K562 (cell line): ENCODE results near the gene GNAS-AS1. TPM values are rescaled to one million over a fixed set of nuclear protein-coding genes. Genes with fewer than 3 reads are reported as not detected.

Source experiments
- ATAC-seq: fragments of 200-7000 bp; cut with Tn5 transposase; 3 replicates; pipeline ENCODE4 v1.9.1; 2020; ENCODE audit warnings: moderate library complexity
- BruUV-seq: library from RNA; stranded (reverse); fragments of 400-500 nt; replicated peaks from 2 replicates; lab custom pipeline; 2021; lab: Mats Ljungman, UMichigan
- CTCF ChIA-PET: fragments of 300-600 bp; formaldehyde crosslinking; extraction: SDS; loops from one replicate; lab custom pipeline; 2021; ENCODE audit warnings: low intra/inter-chr PET ratio; lab: Yijun Ruan, JAX
- POLR2A ChIA-PET: fragments of 300-600, 350-650 bp; sonication (Branson Sonifier 250); formaldehyde crosslinking; extraction: SDS; loops from one replicate; lab custom pipeline; 2021; ENCODE audit warnings: antibody characterized with exemption, inconsistent platforms; lab: Yijun Ruan, JAX
- DNase-seq, 4 experiments: peaks; one replicate each; pipeline versions ENCODE4 v3.0.0 to v3.0.0-alpha.2; 2011 to 2018; ENCODE audit warnings: low spot score in 3 of 4, mixed read lengths in 3 of 4; ENCODE audit errors: extremely low read depth in 1 of 4
- FAIRE-seq: peaks from 2 replicates; lab custom pipeline; 2011; peaks lifted over from hg19 to GRCh38; lab: Jason Lieb, UNC
- H2AFZ ChIP-seq: 2 replicates; pipeline ENCODE4 v1.6.0; 2011; ENCODE audit warnings: low read depth, low read length, control low read depth, inconsistent platforms
- H3K27ac ChIP-seq: fragments of 200-600 bp; 3 replicates; pipeline ENCODE4 v1.8.0; 2011; ENCODE audit warnings: low read depth, mild to moderate bottlenecking, control low read depth, inconsistent platforms, low read length, moderate library complexity, mixed read lengths; ENCODE audit errors: extremely low read depth
- H3K27me3 ChIP-seq, 2 experiments: fragments of 300-600 bp in 1 of 2; 2 replicates in 1 of 2; 3 replicates in 1 of 2; pipeline versions ENCODE4 v1.6.0 to v1.8.0; 2011; ENCODE audit warnings: inconsistent platforms in 2 of 2, low read length in 2 of 2, mild to moderate bottlenecking in 1 of 2, mixed read lengths in 1 of 2, moderate library complexity in 1 of 2; ENCODE audit not compliant: control insufficient read depth in 2 of 2, insufficient read depth in 2 of 2
- H3K36me3 ChIP-seq: fragments of 300-600 bp; 3 replicates; pipeline ENCODE4 v1.8.0; 2011; ENCODE audit warnings: mild to moderate bottlenecking, low read length, inconsistent platforms; ENCODE audit not compliant: control insufficient read depth, insufficient read depth
- H3K4me1 ChIP-seq, 2 experiments: fragments of 200-600 bp in 1 of 2; replicated peaks in 1 of 2; 2 replicates in 1 of 2; 3 replicates in 1 of 2; pipeline versions ENCODE4 v1.5.1 to v1.8.0; 2011; ENCODE audit warnings: inconsistent platforms in 2 of 2, low read length in 2 of 2, mild to moderate bottlenecking in 1 of 2, mixed read lengths in 1 of 2, moderate library complexity in 1 of 2; ENCODE audit not compliant: control insufficient read depth in 2 of 2, insufficient read depth in 2 of 2
- H3K4me2 ChIP-seq: 2 replicates; pipeline ENCODE4 v1.6.1; 2011; ENCODE audit warnings: low read length, control low read depth, inconsistent platforms, mixed read lengths; ENCODE audit not compliant: insufficient read depth
- H3K4me3 ChIP-seq: fragments of 200-600 bp; sonication (generic), shearing (Covaris generic); 2 replicates; pipeline ENCODE4 v1.5.1; 2016; ENCODE audit warnings: control low read depth, inconsistent platforms
- H3K79me2 ChIP-seq: fragments of 200-600 bp; 3 replicates; pipeline ENCODE4 v1.8.0; 2011; ENCODE audit warnings: low read length, inconsistent platforms; ENCODE audit not compliant: control insufficient read depth, insufficient read depth
- H3K9ac ChIP-seq, 2 experiments: 2 replicates each; pipeline versions ENCODE4 v1.6.0 to v1.6.1; 2011; ENCODE audit warnings: low read depth in 2 of 2, low read length in 2 of 2, control low read depth in 1 of 2, inconsistent platforms in 1 of 2, mild to moderate bottlenecking in 1 of 2, mixed read lengths in 1 of 2; ENCODE audit not compliant: insufficient read depth in 1 of 2
- H3K9me1 ChIP-seq: one replicate; pipeline ENCODE4 v1.6.0; 2011; ENCODE audit warnings: inconsistent platforms, mild to moderate bottlenecking, low read length, moderate library complexity; ENCODE audit not compliant: control insufficient read depth, insufficient read depth
- H3K9me3 ChIP-seq: replicated peaks from 2 replicates; pipeline ENCODE4 v1.5.1; 2011; ENCODE audit warnings: low read depth, low read length, inconsistent platforms; ENCODE audit not compliant: control insufficient read depth, insufficient read depth
- H4K20me1 ChIP-seq: replicated peaks from 2 replicates; pipeline ENCODE4 v1.6.1; 2011; ENCODE audit warnings: low read length, inconsistent platforms, mixed read lengths; ENCODE audit not compliant: control insufficient read depth, insufficient read depth
- POLR2G ChIP-seq: fragments of 200-400 bp; formaldehyde crosslinking; IDR thresholded peaks from 2 replicates; pipeline ENCODE4 v1.6.1; 2017; ENCODE audit warnings: low read depth, mild to moderate bottlenecking, antibody characterized with exemption, low read length, moderate library complexity
- RBFOX2 ChIP-seq: fragments of 200-400 bp; formaldehyde crosslinking; IDR thresholded peaks from 2 replicates; pipeline ENCODE4 v1.6.1; 2017; ENCODE audit warnings: low read depth, mild to moderate bottlenecking, low read length, moderate library complexity
- ZBTB26 ChIP-seq: fragments of 450-650 bp; formaldehyde crosslinking; IDR thresholded peaks from 2 replicates; pipeline ENCODE4 v1.4.0; 2022; ENCODE audit warnings: missing genetic modification characterization
- WGBS: fragments of 100-300 bp; shearing (Covaris generic); methylation state at CpG from one replicate; pipeline ENCODE4 v1.1.6; 2016; ENCODE audit warnings: low coverage, mixed read lengths; ENCODE audit not compliant: insufficient coverage; ENCODE audit errors: missing lambda C conversion rate; 5-methylcytosine and 5-hydroxymethylcytosine counted together
- in situ Hi-C: fragments of 300-500 bp; cut with MboI; formaldehyde crosslinking; loops from 4 replicates; pipeline ENCODE4 v1.15.0; 2018; ENCODE audit warnings: inconsistent platforms, mixed read lengths
- intact Hi-C: fragments of 100-400 bp; cut with micrococcal nuclease; formaldehyde crosslinking; loops from 2 replicates; pipeline ENCODE4 v1.14.2; 2022
- polyA plus RNA-seq, 8 experiments: library from polyadenylated mRNA; depleted of rRNA in 4 of 8; stranded (reverse) in 5 of 8; unstranded in 3 of 8; fragments of >200 nt; fragmentation: Nextera tagmentation in 2 of 8; fragmentation: Illumina TruSeq in 1 of 8; extraction: Ambion mirVana in 2 of 8; extraction: Trizol in 1 of 8; gene quantifications; 2 replicates each; pipeline versions ENCODE4 v1.2.1 to v1.2.3, GENCODE V29; 2011 to 2014; ENCODE audit warnings: inconsistent platforms in 1 of 8, missing spikeins in 1 of 8
- total RNA-seq, 7 experiments: library from RNA; depleted of rRNA in 6 of 7; stranded (reverse); fragments of >200 nt in 6 of 7; fragmentation: Illumina TruSeq in 2 of 7; extraction: Trizol in 2 of 7; gene quantifications; 2 replicates each; pipeline versions ENCODE4 v1.2.1 to v1.2.3, GENCODE V29; 2011 to 2021; ENCODE audit warnings: low replicate concordance in 1 of 7

The GNAS-AS1 gene
- total and polyA plus RNA-seq, 9 of the 15 experiments (the other 6 are each of a cell fraction or from before 2014, with no cell fraction given) = 0.04 to 2.5 (median 0.25) TPM

GRCh38 chr20:58895448-58896180 is 44.9 kb upstream of the GNAS-AS1 start:
- Histone ChIP-seq H3K36me3 (peaks cover 63% of the 10 kb centered on the region), H3K79me2 (peaks cover 88% of the 10 kb centered on the region), H3K4me1 (peaks cover 8 to 13% of the 10 kb centered on the region in 2 experiments; a peak in 4 of 5 replicates), H2AFZ (no peak overlapping the region), H3K9ac (0 out of 4 replicates have a peak overlapping the region, but pooled peaks of 1 of the 2 experiments have one; percentile 6), H3K4me3 (no peak overlapping the region), H3K27me3 (no peaks in the 10 kb centered on the region), H3K27ac (no peak overlapping the region), H3K4me2 (no peak overlapping the region), H3K9me3 (no peaks in the 10 kb centered on the region), H3K9me1 (no peaks in the 10 kb centered on the region), H4K20me1 (no peaks in the 10 kb centered on the region; the same call in 1 of the 2 replicates)
- ATAC-seq = no peak
- in situ Hi-C loops (no loop called here), intact Hi-C loops (no loop called here)
- no peak for DNase-seq
- no TSS peak for BruUV-seq
- ChIA-PET CTCF (interaction anchor here (0.6 to 0.7 kb wide), 2 partner anchors 73 to 315 kb away, joined by 3 to 4 read pairs; no protein-coding TSS in a partner anchor), POLR2A (no interaction called here)
- WGBS = 92% methylated on average over 13 of the region's 13 CpGs
- no peak for FAIRE-seq
- TF ChIP-seq RBFOX2 (peak; percentile 22; the same call in 1 of the 2 replicates), ZBTB26 (no peak), POLR2G (0 out of 2 replicates have a peak, but pooled peaks have one; percentile 29)
